M059J (cell line): Measurements from ENCODE around the gene DEGS1. TPM values are rescaled to one million over a fixed set of nuclear protein-coding genes. Genes with fewer than 3 reads are reported as not detected.
"Not testable (repeated sequence)": the region's sequence is repeated elsewhere in the genome, so short reads cannot be mapped to it uniquely, and the experiment has no call there.

Experiments
- DNase-seq: peaks from one replicate; pipeline ENCODE4 v3.0.0-alpha.2; 2012; ENCODE audit warnings: low read depth
- total RNA-seq: library from RNA; depleted of rRNA; stranded (reverse); fragments of >200 nt; shearing (Covaris generic); gene quantifications from 2 replicates; pipeline ENCODE4 v1.2.3, GENCODE V29; 2014

The DEGS1 gene
- total RNA-seq, 1 experiment from 2014 or later, result 163 TPM

- DNase-seq, result no peak
Measured at GRCh38 chr1:224180783-224181452, 2.1 kb upstream of the DEGS1 start.

- DNase-seq, result no peak
Measured at GRCh38 chr1:224181453-224181810, 1.6 kb upstream of the DEGS1 start.

GRCh38 chr1:224182057-224182865 is 779 bp upstream of the DEGS1 start:
- DNase-seq, result no peak

GRCh38 chr1:224183591-224184312 is 712 bp downstream of the DEGS1 start:
- DNase-seq, result peak; percentile 67

GRCh38 chr1:224185208-224185607 is 2.2 kb downstream of the DEGS1 start:
- DNase-seq, result no peak

GRCh38 chr1:224188286-224188685 is 5.2 kb downstream of the DEGS1 start:
- no peak for DNase-seq

GRCh38 chr1:224189561-224189960 is 6.5 kb downstream of the DEGS1 start:
- no peak for DNase-seq

GRCh38 chr1:224192082-224192788 is 9.2 kb downstream of the DEGS1 start:
- no peak for DNase-seq

- no peak for DNase-seq
Measured at GRCh38 chr1:224193319-224193966, 10.4 kb downstream of the DEGS1 start.

- no peak for DNase-seq
Measured at GRCh38 chr1:224196813-224197600, 14.0 kb downstream of the DEGS1 start.

GRCh38 chr1:224198572-224198971 is 15.5 kb downstream of the DEGS1 start:
- DNase-seq, result no peak

GRCh38 chr1:224199679-224200078 is 16.6 kb downstream of the DEGS1 start:
- DNase-seq, result no peak

- DNase-seq, result no peak
Measured at GRCh38 chr1:224201383-224201782, 18.3 kb downstream of the DEGS1 start.

- no peak for DNase-seq
Measured at GRCh38 chr1:224201853-224202252, 18.8 kb downstream of the DEGS1 start.

GRCh38 chr1:224203243-224204016 is 20.4 kb downstream of the DEGS1 start:
- peak; percentile 92 for DNase-seq

- peak; percentile 74 for DNase-seq
Measured at GRCh38 chr1:224205438-224205840, 22.4 kb downstream of the DEGS1 start.

- DNase-seq, result not testable (repeated sequence)
Measured at GRCh38 chr1:224205931-224206538, 23.0 kb downstream of the DEGS1 start.

- peak; percentile 48 for DNase-seq
Measured at GRCh38 chr1:224211206-224211962, 28.3 kb downstream of the DEGS1 start.

GRCh38 chr1:224212618-224213061 is 29.6 kb downstream of the DEGS1 start:
- DNase-seq, result no peak
